ENCODE data around the gene CYP2C9.

Gene CYP2C9

GRCh38 chr10:94991243-94991888, 52.9 kb downstream of the CYP2C9 start:
- H3K4me3 Mint-ChIP-seq: no peak overlapping the region
- DNase-seq: no peak

DNA sequence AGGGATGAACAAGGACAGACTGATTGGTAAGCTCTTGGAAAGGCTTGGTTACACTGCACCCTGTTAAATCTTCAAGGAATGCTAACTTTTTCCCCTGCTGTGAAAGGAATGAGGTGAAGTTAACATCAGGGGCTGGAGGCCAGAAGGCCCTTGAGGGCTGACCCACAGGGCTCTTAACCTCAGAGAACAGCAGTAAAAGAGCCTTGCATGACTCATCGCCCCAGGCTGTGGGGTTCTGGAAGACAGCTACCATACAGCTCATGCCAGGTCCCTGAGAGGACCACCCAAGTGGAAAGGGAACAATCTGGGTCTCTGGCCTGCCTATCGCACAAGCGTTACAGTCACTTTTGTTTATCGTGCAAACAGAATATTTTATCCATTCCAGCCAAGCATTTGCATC, 54.4 kb downstream of the CYP2C9 start:
- H3K4me3 Mint-ChIP-seq: no peak overlapping the region
- no peak overlapping the region for H3K27ac Mint-ChIP-seq
- DNase-seq: no peak
- no peaks in the 10 kb centered on the region for H3K36me3 Mint-ChIP-seq (ENCODE audit: low read depth)
- no peaks in the 10 kb centered on the region for H3K4me1 Mint-ChIP-seq (ENCODE audit: low read depth)
- no peaks in the 10 kb centered on the region for H3K27me3 Mint-ChIP-seq
- H3K9me3 Mint-ChIP-seq: peaks cover 22% of the 10 kb centered on the region

More at GRCh38 chr10:94991243-94991888, 52.9 kb downstream of the CYP2C9 start:
- peaks cover 25% of the 10 kb centered on the region for H3K9me3 Mint-ChIP-seq
- no peaks in the 10 kb centered on the region for H3K36me3 Mint-ChIP-seq (ENCODE audit: low read depth)
- no peaks in the 10 kb centered on the region for H3K4me1 Mint-ChIP-seq (ENCODE audit: low read depth)
- no peaks in the 10 kb centered on the region for H3K27me3 Mint-ChIP-seq
- H3K27ac Mint-ChIP-seq: no peak overlapping the region

DNA sequence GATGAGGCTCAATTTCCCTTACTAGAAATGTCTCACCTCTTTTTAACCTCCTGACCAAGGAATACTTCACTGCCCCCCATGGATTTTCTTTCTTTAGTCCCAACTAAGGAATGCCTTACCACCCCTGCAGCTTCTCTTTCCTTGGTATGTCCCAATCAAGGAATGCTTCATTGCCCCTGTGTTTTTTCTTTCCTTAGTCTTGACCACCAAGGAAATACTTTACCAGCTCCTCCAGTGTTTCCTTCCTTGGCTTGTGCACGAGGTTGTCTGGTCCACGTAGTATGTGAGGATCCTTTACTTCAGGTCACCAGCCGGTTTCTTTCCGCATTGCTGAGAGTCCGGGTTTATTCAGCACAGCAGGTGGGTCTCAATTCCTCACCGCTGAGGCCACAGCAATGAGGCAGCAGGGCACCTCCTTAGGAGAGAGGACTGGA, 59.3 kb downstream of the CYP2C9 start:
- DNase-seq: no peak
- no peak overlapping the region for H3K4me3 Mint-ChIP-seq

GRCh38 chr10:95026461-95026860, 88.0 kb downstream of the CYP2C9 start:
- Mint-ChIP-seq H3K4me3 (no peak overlapping the region), H3K27ac (no peak overlapping the region), H3K4me1 (ENCODE audit: low read depth) (no peaks in the 10 kb centered on the region), H3K9me3 (peaks cover 4% of the 10 kb centered on the region), H3K27me3 (no peaks in the 10 kb centered on the region), H3K36me3 (ENCODE audit: low read depth) (no peaks in the 10 kb centered on the region)
- no peak for DNase-seq

More for the DNA sequence above, 59.3 kb downstream of the CYP2C9 start:
- Mint-ChIP-seq H3K27ac (no peak overlapping the region), H3K36me3 (ENCODE audit: low read depth) (no peaks in the 10 kb centered on the region), H3K9me3 (peaks cover 6% of the 10 kb centered on the region), H3K27me3 (no peaks in the 10 kb centered on the region), H3K4me1 (ENCODE audit: low read depth) (no peaks in the 10 kb centered on the region)

- no peaks in the 10 kb centered on the region for H3K4me1 Mint-ChIP-seq (ENCODE audit: low read depth)
- no peak for DNase-seq
- no peak overlapping the region for H3K4me3 Mint-ChIP-seq
- no peaks in the 10 kb centered on the region for H3K27me3 Mint-ChIP-seq
- H3K9me3 Mint-ChIP-seq: peaks cover 4% of the 10 kb centered on the region
- H3K36me3 Mint-ChIP-seq (ENCODE audit: low read depth): no peaks in the 10 kb centered on the region
- no peak overlapping the region for H3K27ac Mint-ChIP-seq
Observed at GRCh38 chr10:95031656-95032055, 93.2 kb downstream of the CYP2C9 start.

- no peaks in the 10 kb centered on the region for H3K27me3 Mint-ChIP-seq
Observed at GRCh38 chr10:95034401-95034800, 95.9 kb downstream of the CYP2C9 start.

DNA sequence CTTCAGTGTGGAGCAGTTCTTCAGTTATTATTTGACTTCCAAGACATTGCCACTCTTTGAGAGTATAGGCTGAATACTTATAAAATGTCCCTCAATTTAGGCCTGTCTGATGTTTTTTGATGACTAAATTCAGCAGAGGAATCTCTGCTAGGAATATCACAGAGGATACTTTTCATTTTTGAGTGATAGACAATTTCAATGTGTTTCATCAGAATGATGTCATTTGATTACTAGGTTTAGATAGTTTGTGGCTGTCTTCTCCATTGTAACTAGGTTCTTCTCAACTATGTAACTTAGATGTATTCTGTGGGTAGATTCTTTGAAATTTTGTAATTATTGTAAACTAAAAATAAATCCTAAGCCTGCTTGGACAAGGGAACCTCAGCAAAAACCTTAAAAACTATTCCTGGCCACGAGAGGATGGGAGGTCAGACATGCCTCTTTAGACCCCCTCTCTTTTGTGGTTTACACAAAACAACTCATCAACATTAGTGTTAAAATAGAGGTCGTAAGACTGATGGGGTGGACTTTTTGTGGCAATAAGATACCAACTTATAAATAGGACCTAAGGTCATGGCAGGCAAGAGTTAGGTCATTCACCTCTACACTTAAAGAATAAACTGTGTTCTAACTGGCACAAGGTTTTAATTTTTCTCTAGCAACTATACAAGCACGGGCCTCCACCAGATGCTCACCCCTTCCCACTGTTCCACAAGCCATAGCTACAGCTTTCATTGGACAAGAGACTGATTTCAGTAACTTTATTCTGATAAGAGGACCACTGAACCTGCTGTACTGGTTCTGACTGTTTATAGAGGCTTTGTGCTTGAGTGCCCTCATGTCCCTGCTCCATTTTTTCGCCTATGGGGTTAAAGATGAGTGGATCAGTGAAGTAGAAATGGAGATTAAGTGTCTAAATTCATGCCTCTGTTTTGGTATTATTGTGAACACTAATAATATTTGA, 97.2 kb downstream of the CYP2C9 start:
- H3K9me3 Mint-ChIP-seq: peaks cover under 1% of the 10 kb centered on the region
- H3K4me3 Mint-ChIP-seq: no peak overlapping the region
- H3K4me1 Mint-ChIP-seq (ENCODE audit: low read depth): no peaks in the 10 kb centered on the region
- H3K36me3 Mint-ChIP-seq (ENCODE audit: low read depth): no peaks in the 10 kb centered on the region
- DNase-seq: no peak
- H3K27ac Mint-ChIP-seq: no peak overlapping the region
- no peaks in the 10 kb centered on the region for H3K27me3 Mint-ChIP-seq

More at GRCh38 chr10:95034401-95034800, 95.9 kb downstream of the CYP2C9 start:
- no peaks in the 10 kb centered on the region for H3K36me3 Mint-ChIP-seq (ENCODE audit: low read depth)
- H3K4me1 Mint-ChIP-seq (ENCODE audit: low read depth): no peaks in the 10 kb centered on the region
- no peak for DNase-seq
- H3K9me3 Mint-ChIP-seq: peaks cover 4% of the 10 kb centered on the region
- H3K27ac Mint-ChIP-seq: no peak overlapping the region
- no peak overlapping the region for H3K4me3 Mint-ChIP-seq

- no peaks in the 10 kb centered on the region for H3K9me3 Mint-ChIP-seq
- H3K27ac Mint-ChIP-seq: no peak overlapping the region
- no peak overlapping the region for H3K4me3 Mint-ChIP-seq
- DNase-seq: no peak
- H3K27me3 Mint-ChIP-seq: no peaks in the 10 kb centered on the region
- no peaks in the 10 kb centered on the region for H3K4me1 Mint-ChIP-seq (ENCODE audit: low read depth)
- H3K36me3 Mint-ChIP-seq (ENCODE audit: low read depth): no peaks in the 10 kb centered on the region
Observed at GRCh38 chr10:95039281-95039680, 100.8 kb downstream of the CYP2C9 start.

Measured in activated T-cell treated with anti-CD3 and anti-CD28 coated beads, Interleukin-2, amount 50 U/mL, for 24 hours (primary cell).